Measurements from ENCODE around the gene NUP133.
"Not testable (repeated sequence)": the region's sequence is repeated elsewhere in the genome, so short reads cannot be mapped to it uniquely, and the experiment has no call there.

The NUP133 gene

DNA sequence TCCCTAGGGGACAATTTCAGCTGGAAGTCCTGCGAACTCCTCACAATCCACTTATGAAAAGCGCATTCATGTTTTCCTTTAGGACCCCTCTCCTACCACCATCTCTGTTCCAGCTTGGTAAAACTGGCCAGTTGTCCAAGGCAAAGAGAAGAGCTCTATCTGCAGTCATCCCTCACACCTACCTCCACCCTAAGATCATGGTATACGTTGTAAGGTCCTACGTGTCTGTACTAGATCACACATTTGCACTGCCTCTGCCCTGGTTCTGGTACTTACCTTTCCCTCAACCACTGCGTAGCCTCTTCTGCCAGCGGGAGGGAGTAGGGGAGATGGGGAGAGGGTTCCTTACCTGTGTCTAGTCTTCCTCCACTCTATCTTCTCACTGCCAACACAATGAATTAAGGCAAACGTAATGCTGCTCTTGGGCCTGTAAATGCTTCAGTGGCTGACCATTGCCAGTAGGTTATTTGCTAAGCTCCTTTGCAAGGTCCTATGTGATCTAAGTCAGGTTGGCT lies 739 bp upstream of the NUP133 start:
- no peak for DNase-seq (ENCODE audit: low read depth)

DNA sequence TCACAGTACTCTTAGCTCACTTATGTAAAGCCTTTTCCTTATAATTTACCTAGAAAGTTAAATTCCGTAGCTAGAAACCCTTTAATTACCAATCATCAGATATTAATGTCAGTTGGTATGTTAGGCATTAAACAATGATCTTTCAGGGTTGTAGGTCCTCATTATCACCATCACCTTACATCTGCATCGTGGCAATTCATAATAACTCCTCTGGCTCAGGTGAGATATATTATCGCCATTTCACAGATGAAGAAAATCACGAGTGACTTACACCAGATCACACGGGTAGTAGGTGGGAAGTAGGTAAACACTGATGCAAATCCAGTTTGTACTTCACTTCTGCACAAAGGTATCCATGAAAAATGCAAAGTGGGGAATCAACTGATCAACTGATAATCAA lies 639 bp downstream of the NUP133 start:
- no peak for DNase-seq (ENCODE audit: low read depth)

DNA sequence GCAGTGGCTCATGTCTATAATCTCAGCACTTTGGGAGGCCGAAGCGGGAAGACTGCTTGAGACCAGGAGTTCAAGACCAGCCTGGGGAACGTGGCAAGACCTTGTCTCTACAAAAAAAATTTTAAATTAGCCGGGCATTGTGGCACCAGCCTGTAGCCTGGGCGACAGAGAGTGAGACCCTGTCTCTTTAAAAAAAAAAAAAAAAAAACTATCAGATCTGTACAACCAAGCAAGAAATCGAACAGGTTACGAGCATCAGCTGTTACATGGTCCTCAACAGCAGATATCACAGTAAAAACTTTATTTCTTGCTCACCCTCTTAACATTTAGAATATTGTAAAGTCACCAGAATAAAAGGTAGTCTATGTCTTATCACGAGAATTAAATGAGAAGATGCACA lies 1.5 kb downstream of the NUP133 start:
- no peak for DNase-seq (ENCODE audit: low read depth)

DNA sequence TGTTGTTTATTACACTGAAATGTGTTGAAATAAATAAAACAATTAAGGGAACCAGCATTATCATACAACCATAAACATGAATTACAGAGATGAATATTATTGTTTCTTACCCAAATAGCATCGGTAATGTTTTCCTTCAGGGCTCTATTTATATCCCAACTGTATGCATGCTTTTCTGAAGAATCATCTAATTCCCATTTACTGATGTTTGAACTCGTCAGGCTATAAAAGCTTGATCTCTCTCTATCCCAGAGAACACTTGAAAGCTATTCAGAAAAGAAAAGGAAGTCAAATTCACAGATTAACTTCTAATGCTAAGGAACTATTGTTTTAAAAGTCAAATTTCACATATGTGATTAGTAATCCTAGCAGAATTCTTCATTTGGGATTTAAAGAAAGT lies 12.4 kb downstream of the NUP133 start:
- DNase-seq (ENCODE audit: low read depth): no peak

DNA sequence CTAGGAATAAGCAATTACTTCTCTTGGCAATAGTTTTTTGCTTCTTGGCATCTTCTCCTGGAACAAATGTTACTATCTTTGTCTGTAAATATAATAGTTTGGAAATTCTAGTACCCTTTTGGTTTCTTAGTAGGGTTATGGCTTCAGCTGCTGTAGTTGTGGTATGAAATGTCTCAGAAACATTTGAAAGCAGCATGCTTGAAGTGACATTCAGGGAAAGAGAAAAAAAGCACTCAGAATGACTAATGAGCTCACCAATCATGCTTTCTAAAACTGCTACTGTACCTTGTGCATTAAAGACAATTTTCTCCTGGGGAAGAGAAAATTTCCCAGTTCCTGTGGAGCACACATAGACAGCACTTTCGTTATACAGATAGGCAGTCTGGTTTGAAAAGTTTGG lies 21.0 kb downstream of the NUP133 start:
- no peak for DNase-seq (ENCODE audit: low read depth)

DNA sequence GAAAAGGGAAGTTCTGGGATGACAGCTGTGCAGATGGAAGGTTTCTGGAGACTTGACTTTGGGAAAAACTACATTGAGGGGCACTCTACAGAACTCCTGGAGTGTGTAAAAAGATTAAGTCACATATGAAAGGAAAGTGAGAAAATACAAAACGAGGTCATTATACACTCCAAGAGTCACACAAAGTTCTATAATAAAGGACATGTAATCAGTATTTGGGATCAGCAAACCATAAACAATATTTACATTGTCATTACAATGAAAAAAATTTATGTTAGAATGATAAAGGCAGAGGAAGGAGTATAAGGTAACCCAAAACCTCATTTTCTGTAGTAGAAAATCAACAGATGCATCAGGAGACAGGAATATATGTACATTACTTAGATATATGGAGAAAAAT lies 22.8 kb downstream of the NUP133 start:
- no peak for DNase-seq (ENCODE audit: low read depth)

DNA sequence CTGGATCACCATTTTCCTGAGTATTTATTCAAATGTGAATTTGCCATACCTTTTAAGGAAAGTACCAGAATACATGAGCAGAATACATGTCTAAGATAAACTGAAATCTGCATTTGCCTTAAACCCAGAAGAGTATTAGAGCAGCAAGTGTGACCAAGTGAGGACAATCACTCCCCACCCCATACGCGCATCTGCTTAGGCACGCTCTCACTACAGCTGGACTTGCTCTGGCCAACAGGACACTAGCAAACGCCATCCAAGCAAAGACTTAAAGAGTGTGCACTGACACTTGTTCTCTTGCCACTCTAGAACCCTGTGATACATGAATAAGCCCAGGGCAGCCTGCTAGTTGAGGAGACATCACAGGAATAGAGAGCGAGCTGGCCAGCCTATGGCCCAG lies 25.6 kb downstream of the NUP133 start:
- no peak for DNase-seq (ENCODE audit: low read depth)

DNA sequence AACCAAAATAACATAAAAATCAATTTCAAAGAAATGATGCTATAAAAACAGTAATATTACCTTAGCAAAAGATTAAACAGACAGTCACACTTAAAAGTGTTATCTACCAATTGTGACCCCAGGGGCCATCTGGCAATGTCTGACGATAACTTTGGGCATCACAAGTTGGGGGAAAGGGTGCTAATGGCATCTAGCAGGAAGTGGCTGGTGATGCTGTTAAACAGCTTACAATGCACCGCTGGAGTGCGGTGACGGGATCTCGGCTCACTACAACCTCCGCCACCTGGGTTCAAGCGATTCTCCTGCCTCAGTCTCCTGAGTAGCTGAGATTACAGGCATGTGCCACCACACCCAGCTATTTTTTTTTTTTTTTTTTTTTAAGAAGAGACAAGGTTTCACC lies 27.6 kb downstream of the NUP133 start:
- no peak for DNase-seq (ENCODE audit: low read depth)

DNA sequence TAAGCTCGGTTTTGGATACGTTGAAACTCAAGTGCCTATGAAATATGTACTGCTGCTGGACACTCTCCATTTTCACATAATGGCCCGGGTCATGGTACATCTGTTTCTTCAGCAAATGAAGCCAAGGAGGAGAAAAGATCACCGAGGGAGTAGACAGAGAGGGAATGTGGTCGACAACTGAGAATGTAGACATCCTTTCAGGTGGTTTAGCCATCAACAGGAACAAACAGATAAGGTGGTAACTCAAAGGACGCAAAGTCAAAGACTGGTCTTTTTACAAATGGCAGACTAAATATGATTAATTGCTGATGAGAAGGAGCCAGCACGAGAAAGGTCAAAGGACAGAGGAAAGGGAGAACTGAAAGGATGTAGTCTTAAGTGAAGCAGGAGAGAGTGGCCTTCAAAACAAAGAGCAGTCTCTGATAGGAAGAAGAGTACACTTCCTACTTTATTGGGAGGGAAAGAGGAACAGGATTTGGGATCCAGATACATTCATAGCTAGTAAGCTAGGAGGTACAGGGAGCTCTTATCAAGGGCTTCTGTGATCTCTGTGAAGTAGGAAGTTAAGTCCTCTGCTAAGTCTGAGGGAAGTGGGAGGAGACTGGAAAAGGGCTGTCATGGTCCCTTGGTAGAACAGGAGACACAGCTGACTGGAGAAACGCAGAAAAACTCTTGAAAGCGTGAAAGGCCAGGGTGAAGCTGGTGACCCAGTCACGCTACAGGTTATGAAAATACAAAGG lies 28.3 kb downstream of the NUP133 start:
- DNase-seq (ENCODE audit: low read depth): no peak

DNA sequence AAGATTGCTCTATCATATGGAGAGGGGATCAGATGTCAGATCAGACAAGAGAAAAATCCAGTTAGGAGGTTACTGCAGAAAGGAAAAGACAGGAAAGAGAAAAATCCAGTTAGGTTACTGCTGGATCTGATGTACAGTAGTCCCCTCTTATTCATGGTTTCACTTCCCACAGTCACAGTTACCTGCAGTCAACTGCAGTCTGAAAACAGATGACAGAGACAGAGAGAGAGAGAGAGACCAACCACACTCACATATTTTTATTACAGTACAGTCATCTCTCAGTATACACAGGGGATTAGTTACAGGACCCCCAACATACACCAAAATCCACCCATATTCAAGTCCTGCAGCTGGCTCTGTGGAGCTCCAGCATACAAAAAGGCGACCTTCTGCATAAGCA lies 29.3 kb downstream of the NUP133 start:
- DNase-seq (ENCODE audit: low read depth): no peak

DNA sequence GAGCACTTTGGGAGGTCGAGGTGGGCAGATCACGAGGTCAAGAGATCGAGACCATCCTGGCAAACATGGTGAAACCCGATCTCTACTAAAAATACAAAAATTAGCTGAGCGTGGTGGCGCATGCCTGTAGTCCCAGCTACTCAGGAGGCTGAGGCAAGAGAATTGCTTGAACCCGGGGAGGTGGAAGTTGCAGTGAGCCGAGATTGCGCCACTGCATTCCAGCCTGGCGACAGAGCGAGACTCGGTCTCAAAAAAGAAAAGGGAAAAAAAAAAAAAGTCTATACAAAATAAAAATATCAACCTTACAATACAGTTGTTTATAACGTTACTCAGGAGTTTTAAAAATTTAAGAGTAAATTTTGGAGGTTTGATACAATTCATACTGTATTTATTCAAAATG lies 32.3 kb downstream of the NUP133 start:
- not testable (repeated sequence) for DNase-seq (ENCODE audit: low read depth)

DNA sequence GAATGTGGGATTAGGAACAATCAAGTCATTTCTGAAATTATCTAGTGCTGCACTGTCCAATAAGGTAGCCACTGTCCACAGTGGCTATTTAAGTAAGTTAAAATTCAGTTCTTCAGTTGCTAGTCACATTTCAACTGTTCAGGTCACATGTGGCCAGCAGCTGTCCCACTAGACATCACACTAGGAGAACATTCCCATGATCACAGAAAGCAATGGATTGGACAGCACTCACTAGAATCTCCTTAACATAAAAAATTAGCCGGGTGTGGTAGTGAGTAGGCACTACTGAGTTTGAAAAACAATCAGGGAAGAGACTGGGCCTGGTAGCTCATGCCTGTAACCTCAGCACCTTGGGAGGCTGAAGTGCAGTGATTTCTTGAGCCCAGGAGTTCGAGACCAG lies 33.6 kb downstream of the NUP133 start:
- DNase-seq (ENCODE audit: low read depth): no peak

DNA sequence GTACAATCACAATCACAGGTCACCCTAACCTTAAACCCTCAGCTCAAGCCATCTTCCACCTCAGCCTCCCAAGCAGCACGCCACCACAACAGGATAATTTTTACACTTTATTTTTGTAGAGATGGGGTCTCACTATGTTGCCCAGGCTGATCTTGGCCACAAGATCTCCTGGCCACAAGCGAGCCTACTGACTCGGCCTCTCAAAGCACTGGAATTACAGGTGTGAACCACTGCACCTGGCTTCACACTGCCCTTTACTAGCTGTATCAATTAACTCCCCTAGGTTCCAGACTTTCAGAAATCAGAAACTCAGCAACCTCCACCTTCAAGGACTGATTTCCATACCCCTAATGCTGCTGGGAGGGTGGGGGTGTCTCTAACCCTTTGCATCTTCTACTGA lies 37.0 kb downstream of the NUP133 start:
- no peak for DNase-seq (ENCODE audit: low read depth)

DNA sequence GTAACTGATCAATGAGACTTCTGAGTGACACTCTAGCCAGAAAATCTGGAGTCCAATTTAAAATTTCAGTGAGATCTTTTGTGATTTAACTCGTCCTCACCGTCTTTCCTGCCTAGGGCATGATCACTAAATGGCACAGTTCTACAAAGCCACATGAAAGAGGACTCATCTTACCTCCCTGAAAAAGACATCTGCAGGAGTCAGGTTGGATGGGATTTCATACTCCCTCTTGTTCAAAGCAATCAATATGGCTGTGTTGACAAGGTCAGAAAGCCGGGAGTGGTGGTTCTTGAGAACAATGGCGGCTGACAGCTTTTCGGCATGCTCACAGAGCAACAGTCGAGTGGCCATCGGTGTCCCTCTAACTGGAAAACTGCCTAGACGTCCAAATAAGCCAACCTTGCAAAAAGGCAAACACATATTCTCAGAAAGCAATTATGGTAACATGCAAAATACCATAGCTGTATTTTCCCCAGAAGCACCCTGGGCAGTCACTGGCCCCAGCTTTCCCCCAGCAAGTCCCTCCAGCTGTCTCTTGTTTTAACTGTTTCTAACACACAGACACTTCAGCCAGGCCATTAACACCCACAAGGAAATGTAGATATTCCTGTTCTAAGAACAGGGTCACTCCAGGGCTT lies 37.6 kb downstream of the NUP133 start:
- no peak for DNase-seq (ENCODE audit: low read depth)

DNA sequence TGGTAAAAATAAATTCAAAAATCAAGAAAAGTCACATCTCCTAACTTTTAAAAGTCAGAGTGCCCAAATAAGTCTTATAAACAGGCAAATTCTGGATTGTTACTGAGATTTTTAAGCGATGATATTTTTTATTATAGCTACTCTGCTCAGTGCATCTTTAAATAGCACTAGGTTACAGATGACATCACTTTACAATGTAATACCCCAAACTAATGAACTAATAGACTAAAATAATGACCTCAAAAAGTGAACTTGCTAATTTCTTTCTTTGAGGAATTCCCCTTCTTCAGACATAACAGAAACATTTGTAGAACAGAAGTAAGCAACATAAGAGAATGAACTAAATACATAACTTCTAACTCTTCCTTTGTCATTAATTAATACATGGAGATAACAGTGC lies 41.3 kb downstream of the NUP133 start:
- no peak for DNase-seq (ENCODE audit: low read depth)

DNA sequence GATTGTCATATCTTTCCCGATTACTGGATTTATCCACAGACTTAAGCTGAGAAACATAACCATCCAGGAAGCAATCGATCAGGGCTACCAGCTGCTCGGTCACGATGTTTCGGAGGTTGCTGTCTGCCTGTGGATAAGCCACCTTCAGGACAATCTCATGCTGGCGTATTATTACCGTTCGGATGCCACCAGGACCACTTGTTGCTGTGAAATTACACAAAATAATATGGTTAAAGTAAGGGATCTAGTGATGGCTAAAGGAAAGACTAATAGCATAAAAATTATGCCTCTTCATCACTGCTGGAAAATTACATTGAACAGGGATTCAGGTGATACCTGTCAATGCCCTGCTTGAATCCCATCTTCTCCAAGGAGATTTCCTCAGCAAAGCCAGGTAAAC lies 43.5 kb downstream of the NUP133 start:
- no peak for DNase-seq (ENCODE audit: low read depth)

DNA sequence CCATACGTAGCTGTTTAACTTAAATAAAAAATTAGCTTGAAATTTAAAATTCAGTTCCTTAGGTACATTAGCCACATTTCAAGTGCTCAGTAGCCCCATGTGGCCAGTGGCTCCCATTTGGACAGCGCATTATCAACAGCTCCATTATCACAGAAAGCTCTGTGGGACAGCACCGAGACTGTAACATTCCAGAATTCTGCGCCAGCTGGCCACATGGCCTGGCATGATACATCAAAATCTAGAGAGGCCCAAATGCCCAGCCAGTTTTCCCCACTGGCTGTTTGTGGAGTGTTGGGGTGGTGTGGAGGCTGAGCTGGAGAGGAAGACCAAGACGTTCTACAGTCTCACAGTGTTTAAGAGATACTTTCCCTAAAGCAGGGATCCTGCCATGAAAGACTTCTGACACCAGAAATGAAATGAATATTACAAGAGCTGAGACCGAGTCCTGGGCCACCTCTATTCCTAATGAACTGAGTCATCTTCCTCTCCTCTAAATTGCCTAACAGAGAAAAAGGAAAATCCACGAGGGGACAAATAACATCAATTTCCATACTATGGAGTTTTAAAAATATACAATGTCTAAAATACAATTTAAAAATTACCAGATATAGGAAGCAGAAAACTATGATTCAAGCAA lies 47.0 kb downstream of the NUP133 start:
- DNase-seq (ENCODE audit: low read depth): no peak

DNA sequence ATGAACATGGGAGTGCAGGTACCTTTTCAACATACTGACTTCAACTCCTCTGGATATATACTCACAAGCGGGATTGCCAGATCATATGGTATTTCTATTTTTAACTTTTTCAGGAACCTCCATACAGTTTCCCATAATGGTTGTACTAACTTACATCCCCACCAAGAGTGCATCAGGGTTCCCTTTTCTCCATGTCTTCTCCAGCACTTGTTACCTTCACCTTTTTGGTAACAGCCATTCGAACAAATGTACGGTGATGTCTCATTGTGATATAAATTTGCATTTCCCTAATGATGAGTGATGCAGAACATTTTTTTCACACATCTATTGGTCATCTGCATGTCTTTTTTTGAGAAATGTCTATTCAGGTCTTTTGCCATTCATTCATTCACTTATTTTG lies 48.3 kb downstream of the NUP133 start:
- DNase-seq (ENCODE audit: low read depth): no peak

DNA sequence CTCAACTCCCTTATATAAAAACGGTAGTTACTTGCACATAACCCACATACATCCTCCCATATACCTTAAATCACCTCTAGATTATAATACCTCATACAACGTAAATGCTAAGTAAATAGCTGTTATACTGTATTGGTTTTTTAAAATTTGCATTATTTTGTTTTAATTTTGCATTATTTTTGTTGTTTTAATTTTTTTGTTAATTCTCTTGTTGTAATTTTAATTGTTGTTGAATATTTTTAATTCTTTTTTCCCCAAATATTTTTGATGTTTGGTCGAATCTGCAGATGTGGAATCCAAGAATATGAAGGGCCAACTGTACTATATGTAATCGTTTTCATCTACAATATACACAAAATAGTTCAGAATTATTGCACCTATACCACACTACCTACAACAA lies 50.7 kb downstream of the NUP133 start:
- no peak for DNase-seq (ENCODE audit: low read depth)

DNA sequence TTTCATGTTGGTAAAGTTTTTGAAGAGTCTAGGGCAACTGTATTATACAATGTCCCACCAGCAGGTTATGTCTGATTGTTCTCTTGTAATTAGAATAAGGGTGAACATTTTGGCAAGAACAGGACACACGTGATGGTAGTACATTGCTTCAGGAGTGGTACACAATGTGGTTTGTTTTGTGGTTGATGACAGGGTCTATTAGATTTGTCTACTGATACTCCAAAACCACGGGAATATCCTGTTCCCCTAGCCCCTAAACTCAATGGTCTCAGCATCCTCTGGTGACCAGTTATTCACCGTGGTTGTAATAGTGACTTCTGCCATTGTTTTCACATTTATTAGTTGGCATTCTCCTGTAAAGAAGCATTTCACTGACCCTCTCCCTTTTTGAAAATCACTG lies 52.1 kb downstream of the NUP133 start:
- no peak for DNase-seq (ENCODE audit: low read depth)

DNA sequence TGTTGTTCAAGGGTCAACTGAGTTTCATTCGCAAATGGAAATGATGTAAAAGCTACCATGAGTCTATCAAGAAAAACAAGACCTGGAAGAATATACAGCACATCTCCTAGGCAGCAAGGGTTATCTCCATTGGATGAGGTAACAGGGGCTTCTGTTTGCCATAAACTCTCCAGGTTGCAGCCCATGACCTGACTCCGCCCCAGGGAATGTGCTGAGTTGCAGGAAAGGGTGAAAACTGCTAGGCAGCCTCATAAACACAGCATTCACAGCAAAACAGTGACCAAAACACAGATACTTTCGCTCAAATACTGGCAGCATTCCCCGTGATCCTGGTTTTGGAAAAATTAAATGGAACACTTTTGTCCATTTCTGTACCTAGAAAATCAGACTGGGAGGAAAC lies 54.1 kb downstream of the NUP133 start:
- no peak for DNase-seq (ENCODE audit: low read depth)

DNA sequence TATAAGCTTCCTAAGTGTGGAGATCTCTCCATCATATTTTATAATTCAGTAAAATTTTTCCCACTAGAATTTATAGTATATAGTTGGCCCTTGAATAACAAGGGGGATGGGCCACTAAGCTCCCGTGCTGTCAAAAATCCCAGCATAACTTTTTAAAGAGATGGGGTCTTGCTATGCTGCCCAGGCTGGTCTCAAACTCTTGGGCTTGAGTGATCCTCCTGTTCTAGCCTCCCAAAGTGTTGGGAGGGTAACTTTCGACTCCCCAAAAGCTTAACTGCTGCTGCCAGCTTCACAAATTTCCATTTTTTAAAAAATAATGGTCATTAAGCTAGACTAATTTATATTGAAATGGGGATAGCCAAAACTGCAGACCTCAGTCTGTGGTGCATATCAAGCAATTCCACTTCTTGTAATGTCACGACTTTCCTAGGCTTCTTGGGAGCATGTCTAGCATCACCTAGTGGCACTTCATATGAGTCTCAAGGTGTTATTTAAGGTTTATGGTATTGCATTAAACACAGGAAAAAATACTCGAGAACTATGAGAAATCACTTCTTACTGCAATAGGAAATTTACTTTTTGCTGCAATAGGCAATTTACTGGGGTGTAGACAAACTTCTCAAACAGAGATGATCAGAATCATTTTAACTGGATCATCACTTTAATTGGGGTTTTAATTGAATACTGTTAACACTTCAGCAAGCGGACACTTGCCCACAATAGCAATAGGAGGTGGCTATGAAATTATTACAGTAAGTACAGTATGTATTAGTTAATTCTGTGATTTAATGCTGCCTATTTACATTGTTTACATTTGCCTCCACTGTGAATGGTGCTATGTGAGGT lies 55.0 kb downstream of the NUP133 start:
- no peak for DNase-seq (ENCODE audit: low read depth)

DNA sequence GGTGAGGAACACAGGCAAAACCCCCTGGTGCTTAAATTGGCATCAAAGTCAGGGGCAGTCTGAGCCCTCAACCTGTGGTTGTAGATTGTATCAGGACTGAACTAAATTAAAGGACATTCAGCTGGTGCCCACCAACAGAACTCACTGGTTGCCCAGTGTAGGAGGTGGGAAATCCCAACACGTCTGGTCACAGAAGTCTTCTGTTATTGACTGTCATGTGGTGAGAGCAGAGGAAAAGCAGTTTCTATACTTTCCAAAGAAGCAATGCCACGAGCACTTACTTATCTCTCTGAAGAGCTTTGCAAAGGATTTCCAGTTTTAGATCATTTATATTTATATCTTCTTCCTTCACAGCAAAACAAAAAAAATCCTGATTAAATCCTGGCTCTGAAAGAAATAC lies 59.3 kb downstream of the NUP133 start:
- DNase-seq (ENCODE audit: low read depth): no peak

Measured in activated gamma-delta T cell treated with anti-CD3 and anti-CD28 coated beads, Interleukin-2, amount 50 U/mL, for 16 hours (primary cell).